B cell (primary cell): ENCODE measurements around the gene QRFPR. TPM values are rescaled to one million over a fixed set of nuclear protein-coding genes. Genes with fewer than 3 reads are reported as not detected.

Experiments
- ATAC-seq: fragments of 200-7000 bp; cut with Tn5 transposase; one replicate; pipeline ENCODE4 v1.10.0; 2021; ENCODE audit warnings: low read depth, mild to moderate bottlenecking, moderate number of reproducible peaks, moderate library complexity
- CTCF ChIA-PET: fragments of 350-600 bp; sonication (Branson Sonifier 250); formaldehyde crosslinking; loops from one replicate; lab custom pipeline; 2021; ENCODE audit warnings: antibody characterized with exemption, inconsistent platforms; lab: Charles Lee
- POLR2A ChIA-PET: fragments of 350-600 bp; sonication (Branson Sonifier 250); formaldehyde crosslinking; loops from one replicate; lab custom pipeline; 2021; ENCODE audit warnings: antibody characterized with exemption; lab: Charles Lee
- DNase-seq: peaks from one replicate; pipeline ENCODE4 v3.0.0; 2013
- H2AFZ ChIP-seq: 2 replicates; pipeline ENCODE4 v1.6.1; 2012; ENCODE audit warnings: mild to moderate bottlenecking, low read depth, low read length; ENCODE audit not compliant: insufficient read depth, poor library complexity, severe bottlenecking
- H3K27ac ChIP-seq, 2 donors: 1 replicate in 1 of 2; 2 replicates in 1 of 2; pipeline ENCODE4 v1.5.1; 2012 to 2013; ENCODE audit warnings: low read length in 2 of 2, mild to moderate bottlenecking in 2 of 2, moderate library complexity in 1 of 2
- H3K27me3 ChIP-seq, 4 experiments: fragments of 200-600 bp in 1 of 4; sonication (generic) in 1 of 4; replicated peaks in 1 of 4; 1 replicate in 2 of 4; 2 replicates in 2 of 4; pipeline versions ENCODE4 v1.6.1 to v1.7.0; 2013 to 2016; ENCODE audit warnings: low read length in 3 of 4, mild to moderate bottlenecking in 2 of 4, mixed read lengths in 1 of 4, moderate library complexity in 1 of 4; ENCODE audit not compliant: insufficient read depth in 4 of 4, control insufficient read depth in 3 of 4; ENCODE audit errors: control extremely low read depth in 1 of 4
- H3K36me3 ChIP-seq, 2 experiments: replicated peaks in 1 of 2; 1 replicate in 1 of 2; 2 replicates in 1 of 2; pipeline versions ENCODE4 v1.6.1 to v1.7.1; 2013; ENCODE audit warnings: low read length in 1 of 2; ENCODE audit not compliant: insufficient read depth in 2 of 2, control insufficient read depth in 1 of 2; ENCODE audit errors: control extremely low read depth in 1 of 2, extremely low read depth in 1 of 2
- H3K4me1 ChIP-seq, 2 donors: fragments of 200-600 bp in 1 of 2; sonication (generic) in 1 of 2; 1 replicate in 1 of 2; 2 replicates in 1 of 2; pipeline versions ENCODE4 v1.5.1 to v1.6.1; 2013 to 2017; ENCODE audit warnings: low read length in 2 of 2; ENCODE audit not compliant: control insufficient read depth in 2 of 2, insufficient read depth in 2 of 2
- H3K4me2 ChIP-seq: replicated peaks from 2 replicates; pipeline ENCODE3; 2012; ENCODE audit warnings: mild to moderate bottlenecking, low read depth, low read length; ENCODE audit not compliant: poor library complexity, severe bottlenecking
- H3K4me3 ChIP-seq, 5 experiments: fragments of 200-600 bp in 1 of 5; sonication (generic) in 1 of 5; 1 replicate in 3 of 5; 2 replicates in 2 of 5; pipeline versions ENCODE4 v1.5.1 to v1.7.0; 2011 to 2016; ENCODE audit warnings: low read length in 4 of 5, mild to moderate bottlenecking in 4 of 5, low read depth in 2 of 5, control low read depth in 1 of 5, moderate library complexity in 1 of 5; ENCODE audit not compliant: insufficient read depth in 1 of 5; ENCODE audit errors: control extremely low read depth in 1 of 5, extremely low read depth in 1 of 5
- H3K79me2 ChIP-seq: fragments of 200-600 bp; sonication (generic); one replicate; pipeline ENCODE4 v1.6.0; 2016; ENCODE audit warnings: low read length; ENCODE audit not compliant: control insufficient read depth, insufficient read depth
- H3K9ac ChIP-seq: fragments of 200-600 bp; sonication (generic); 2 replicates; pipeline ENCODE4 v1.6.1; 2017; ENCODE audit warnings: mild to moderate bottlenecking, low read length, moderate library complexity
- H3K9me3 ChIP-seq, 3 donors: one replicate each; pipeline versions ENCODE4 v1.6.1 to v1.7.1; 2013; ENCODE audit warnings: low read length in 2 of 3; ENCODE audit not compliant: control insufficient read depth in 2 of 3, insufficient read depth in 1 of 3; ENCODE audit errors: control extremely low read depth in 1 of 3
- H4K20me1 ChIP-seq: 2 replicates; pipeline ENCODE4 v1.6.0; 2012; ENCODE audit warnings: mild to moderate bottlenecking, low read length; ENCODE audit not compliant: insufficient read depth, control insufficient read depth, poor library complexity, severe bottlenecking
- H3K27ac Mint-ChIP-seq: one replicate; pipeline ENCODE4 v1.8.0; 2021; ENCODE audit warnings: mixed read lengths
- H3K27me3 Mint-ChIP-seq: one replicate; pipeline ENCODE4 v1.8.0; 2021; ENCODE audit warnings: mixed read lengths
- H3K4me1 Mint-ChIP-seq: one replicate; pipeline ENCODE4 v1.8.0; 2021; ENCODE audit warnings: mixed read lengths
- H3K4me3 Mint-ChIP-seq: one replicate; pipeline ENCODE4 v1.8.0; 2021; ENCODE audit warnings: mixed read lengths
- H3K9me3 Mint-ChIP-seq: one replicate; pipeline ENCODE4 v1.8.0; 2022; ENCODE audit warnings: mixed read lengths; ENCODE audit not compliant: insufficient read depth
- CTCF ChIP-seq: fragments of 200-600 bp; IDR thresholded peaks from one replicate; pipeline ENCODE4 v1.8.0; 2022; ENCODE audit warnings: antibody characterized with exemption, mild to moderate bottlenecking
- EZH2 ChIP-seq: IDR thresholded peaks from 2 replicates; pipeline ENCODE4 v1.6.1; 2012; ENCODE audit warnings: borderline replicate concordance, low read depth, mild to moderate bottlenecking, moderate library complexity, low read length; ENCODE audit not compliant: insufficient read depth, poor library complexity, severe bottlenecking
- intact Hi-C: fragments of 100-400 bp; cut with micrococcal nuclease; formaldehyde crosslinking; loops from one replicate; pipeline ENCODE4 v1.10.0; 2022
- polyA plus RNA-seq: library from polyadenylated mRNA; depleted of rRNA; stranded (reverse); fragments of >200 nt; gene quantifications from 2 replicates; pipeline ENCODE4 v1.2.3, GENCODE V29; 2012
- total RNA-seq, 2 donors: library from RNA; stranded (reverse); fragments of 120-200 nt in 1 of 2; gene quantifications; 1 replicate in 1 of 2; 2 replicates in 1 of 2; pipeline versions ENCODE4 v1.2.3 to v1.2.4, GENCODE V29; 2013 to 2022

QRFPR gene
- total and polyA plus RNA-seq, 2 donors (not counting 1 experiment from before 2014, with no cell fraction given) = not detected

GRCh38 chr4:121358473-121358872 lies 22.3 kb downstream of the QRFPR start:
- Mint-ChIP-seq H3K9me3 (peaks cover 5% of the 10 kb centered on the region), H3K27ac (no peak overlapping the region), H3K27me3 (peaks cover 10% of the 10 kb centered on the region), H3K4me1 (no peaks in the 10 kb centered on the region), H3K4me3 (no peak overlapping the region)
- intact Hi-C loops = no loop called here
- ChIA-PET POLR2A (no interaction called here), CTCF (no interaction called here)
- Histone ChIP-seq H3K27me3 (no peaks in the 10 kb centered on the region), H4K20me1 (no peaks in the 10 kb centered on the region), H2AFZ (no peak overlapping the region), H3K9me3 (peaks cover 0 to 3% (median 0%) of the 10 kb centered on the region in 3 donors), H3K4me2 (no peak overlapping the region), H3K9ac (no peak overlapping the region), H3K4me3 (no peak overlapping the region), H3K4me1 (no peaks in the 10 kb centered on the region), H3K36me3 (no peaks in the 10 kb centered on the region), H3K27ac (no peak overlapping the region), H3K79me2 (no peaks in the 10 kb centered on the region)
- no peak for TF ChIP-seq EZH2
- TF ChIP-seq CTCF = no peak
- ATAC-seq (no peak), DNase-seq (no peak)

DNA sequence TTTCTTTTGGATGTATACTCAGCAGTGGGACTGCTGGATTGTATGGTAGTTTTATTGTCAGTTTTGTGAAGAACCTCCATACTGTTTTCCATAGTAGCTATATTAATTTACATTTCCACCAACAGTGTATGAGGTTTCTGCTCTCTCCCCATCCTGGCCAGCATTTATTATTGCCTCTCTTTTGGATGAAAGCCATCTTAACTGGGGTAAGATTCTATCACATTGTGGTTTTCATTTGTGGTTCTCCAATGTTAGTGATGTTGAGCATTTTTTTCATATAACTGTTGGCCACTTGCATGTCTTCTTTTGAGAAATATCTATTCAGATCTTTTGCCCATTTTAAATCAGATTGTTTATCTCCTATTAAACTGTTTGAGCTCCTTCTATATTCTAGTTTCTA lies 27.6 kb downstream of the QRFPR start:
- Mint-ChIP-seq H3K27me3 (peaks cover 10% of the 10 kb centered on the region), H3K9me3 (peaks cover 5% of the 10 kb centered on the region), H3K4me3 (no peak overlapping the region), H3K27ac (no peak overlapping the region), H3K4me1 (no peaks in the 10 kb centered on the region)
- no peak for ATAC-seq
- Histone ChIP-seq H4K20me1 (no peaks in the 10 kb centered on the region), H3K36me3 (no peaks in the 10 kb centered on the region), H2AFZ (no peak overlapping the region), H3K27me3 (no peaks in the 10 kb centered on the region), H3K79me2 (no peaks in the 10 kb centered on the region), H3K4me2 (no peak overlapping the region), H3K4me3 (no peak overlapping the region), H3K27ac (no peak overlapping the region), H3K9me3 (peaks cover 0 to 3% (median 0%) of the 10 kb centered on the region in 3 donors), H3K9ac (no peak overlapping the region), H3K4me1 (no peaks in the 10 kb centered on the region)
- intact Hi-C loops = no loop called here
- ChIA-PET POLR2A (no interaction called here), CTCF (no interaction called here)
- TF ChIP-seq EZH2 (no peak), CTCF (no peak)
- DNase-seq = no peak
